Activated CD8-positive, alpha-beta T cell treated with anti-CD3 and anti-CD28 coated beads, Interleukin-2, amount 10 ng/mL, durations not matched to agents 7 days and 5 days (primary cell): ENCODE measurements around the gene INCENP. TPM values are rescaled to one million over a fixed set of nuclear protein-coding genes. Genes with fewer than 3 reads are reported as not detected.

Source experiments
- ATAC-seq: fragments of 150-1000 bp; cut with Tn5 transposase; one replicate; pipeline ENCODE4 v1.10.0; 2021; ENCODE audit warnings: moderate library complexity
- CTCF ChIA-PET: fragments of 350-600 bp; sonication (Branson Sonifier 250); formaldehyde crosslinking; loops from one replicate; lab custom pipeline; 2021; ENCODE audit warnings: antibody characterized with exemption; lab: Charles Lee
- POLR2A ChIA-PET: fragments of 350-600 bp; sonication (Branson Sonifier 250); formaldehyde crosslinking; loops from one replicate; lab custom pipeline; 2021; ENCODE audit warnings: antibody characterized with exemption; lab: Charles Lee
- DNase-seq: peaks from one replicate; pipeline ENCODE4 v3.0.0-alpha.2; 2020
- H3K27ac Mint-ChIP-seq: one replicate; pipeline ENCODE4 v1.8.0; 2021; ENCODE audit warnings: mild to moderate bottlenecking, mixed read lengths
- H3K27me3 Mint-ChIP-seq: one replicate; pipeline ENCODE4 v1.8.0; 2021; ENCODE audit warnings: low read depth, mixed read lengths
- H3K36me3 Mint-ChIP-seq: one replicate; pipeline ENCODE4 v1.8.0; 2021; ENCODE audit warnings: low read depth, mixed read lengths
- H3K4me1 Mint-ChIP-seq: one replicate; pipeline ENCODE4 v1.8.0; 2021; ENCODE audit warnings: low read depth, mixed read lengths
- H3K4me3 Mint-ChIP-seq: one replicate; pipeline ENCODE4 v1.8.0; 2021; ENCODE audit warnings: mild to moderate bottlenecking, mixed read lengths
- H3K9me3 Mint-ChIP-seq: one replicate; pipeline ENCODE4 v1.8.0; 2022; ENCODE audit warnings: mixed read lengths; ENCODE audit not compliant: insufficient read depth
- total RNA-seq, 2 experiments: library from RNA; stranded (reverse); gene quantifications; one replicate each; pipeline ENCODE4 v1.2.3, GENCODE V29; 2021

Gene INCENP
- total RNA-seq, 2 experiments from 2014 or later, result 195 to 211 TPM

DNA sequence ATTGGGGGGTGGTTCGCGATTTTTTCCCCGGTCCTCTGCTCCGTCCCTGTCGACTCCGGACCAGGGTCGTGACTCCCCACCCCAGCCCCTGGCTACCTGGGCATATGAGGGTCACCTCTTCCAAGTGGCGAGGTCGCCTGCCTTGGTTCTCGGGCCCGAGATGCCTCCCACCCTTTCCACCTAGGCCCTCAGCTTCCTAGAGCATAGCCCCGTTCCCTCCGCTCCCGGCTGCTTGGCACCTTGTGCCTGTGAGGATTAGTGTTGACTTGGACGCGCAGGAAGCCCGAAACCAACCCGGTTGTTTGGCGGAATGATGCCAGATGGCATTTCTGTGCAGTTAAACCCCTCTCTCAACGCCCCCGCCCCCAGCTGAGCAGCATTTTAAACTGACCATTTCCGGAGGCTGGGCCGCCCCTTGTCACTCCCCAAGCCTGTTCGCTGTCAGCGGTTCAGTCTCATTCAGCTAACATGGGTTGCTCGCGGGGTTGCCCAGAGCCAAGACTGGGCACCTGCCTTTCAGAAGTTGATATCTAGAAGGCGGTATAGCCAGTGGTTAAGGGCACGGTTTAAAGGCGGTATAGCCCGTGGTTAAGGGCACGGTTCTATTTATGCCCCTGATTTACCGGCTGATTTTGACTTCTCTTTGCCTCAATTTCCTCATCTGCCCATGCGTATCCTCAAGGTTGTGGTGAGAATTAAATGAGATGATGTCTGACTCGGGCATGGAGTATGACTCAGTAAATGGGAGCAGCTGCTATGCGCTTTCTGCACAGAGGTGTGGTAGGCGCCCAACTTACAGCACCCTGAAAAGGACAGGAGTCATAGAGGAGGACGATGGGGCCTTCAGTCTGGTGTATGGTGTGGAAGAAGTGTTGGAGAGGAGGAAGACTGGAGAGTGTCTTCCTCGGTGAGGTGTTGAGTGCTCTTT, 639 bp downstream of the INCENP start:
- POLR2A ChIA-PET, result interaction anchor here (0.7 to 1.2 kb wide), 6 partner anchors 19 to 332 kb away, joined by 3 to 5 read pairs (median 3); partner anchors contain the start of genes FEN1 and TMEM258
- Mint-ChIP-seq H3K4me3 (peak overlapping the region; percentile 87), H3K4me1 (peaks cover 32% of the 10 kb centered on the region), H3K27ac (peak overlapping the region; percentile 93), H3K27me3 (peaks cover 2% of the 10 kb centered on the region), H3K36me3 (peaks cover 37% of the 10 kb centered on the region), H3K9me3 (no peaks in the 10 kb centered on the region)
- peak; percentile 53 for DNase-seq
- CTCF ChIA-PET, result interaction anchor here (1.0 to 2.5 kb wide), 12 partner anchors 12 to 419 kb away, joined by 3 to 17 read pairs (median 4); no protein-coding TSS in a partner anchor
- ATAC-seq, result peak; percentile 17

GRCh38 chr11:62125316-62125715, 1.5 kb downstream of the INCENP start:
- peaks cover 32% of the 10 kb centered on the region for H3K4me1 Mint-ChIP-seq
- DNase-seq (no peak), ATAC-seq (no peak)
- CTCF ChIA-PET, result interaction anchor here (1.7 to 2.5 kb wide), 3 partner anchors 17 to 328 kb away, joined by 4 to 17 read pairs (median 4); no protein-coding TSS in a partner anchor
- no peaks in the 10 kb centered on the region for H3K9me3 Mint-ChIP-seq
- peak overlapping the region; percentile 87 for H3K4me3 Mint-ChIP-seq
- POLR2A ChIA-PET, result interaction anchor here (0.7 kb wide), 1 partner anchor 292 kb away, joined by 3 read pairs; no protein-coding TSS in a partner anchor
- H3K27ac Mint-ChIP-seq, result peak overlapping the region; percentile 5
- H3K27me3 Mint-ChIP-seq, result no peaks in the 10 kb centered on the region
- H3K36me3 Mint-ChIP-seq, result peaks cover 44% of the 10 kb centered on the region

GRCh38 chr11:62125881-62126280, 2.1 kb downstream of the INCENP start:
- Mint-ChIP-seq H3K4me1 (peaks cover 35% of the 10 kb centered on the region), H3K9me3 (no peaks in the 10 kb centered on the region), H3K27me3 (no peaks in the 10 kb centered on the region), H3K36me3 (peaks cover 50% of the 10 kb centered on the region), H3K4me3 (peak overlapping the region; percentile 87), H3K27ac (no peak overlapping the region)
- DNase-seq, result no peak
- no peak for ATAC-seq
- ChIA-PET POLR2A (no interaction called here), CTCF (interaction anchor here (1.9 kb wide), 1 partner anchor 329 kb away, joined by 4 read pairs; no protein-coding TSS in a partner anchor)

DNA sequence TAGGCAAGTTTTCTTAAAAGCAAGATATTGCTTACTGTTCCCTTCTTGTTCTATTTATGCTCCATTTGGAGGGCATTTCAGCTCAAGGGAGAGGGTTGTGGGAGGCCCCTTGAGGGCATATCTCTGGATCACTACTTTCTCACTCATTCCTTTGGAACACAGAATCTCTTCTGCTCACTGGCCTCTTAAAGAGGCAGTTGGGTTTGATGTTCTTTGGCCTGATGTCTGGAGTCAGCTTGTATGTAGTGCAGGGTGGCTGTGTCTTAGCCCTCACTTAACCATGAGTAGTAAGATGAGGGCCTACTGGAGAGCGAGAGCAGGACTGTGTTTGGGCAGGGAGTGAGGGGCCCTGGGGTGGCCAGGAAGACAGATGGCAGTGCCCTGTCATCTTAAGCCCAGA, 3.6 kb downstream of the INCENP start:
- Mint-ChIP-seq H3K27ac (no peak overlapping the region), H3K4me3 (no peak overlapping the region), H3K4me1 (peaks cover 47% of the 10 kb centered on the region), H3K27me3 (no peaks in the 10 kb centered on the region), H3K36me3 (peaks cover 62% of the 10 kb centered on the region), H3K9me3 (no peaks in the 10 kb centered on the region)
- CTCF ChIA-PET, result interaction anchor here (1.1 to 1.7 kb wide), 4 partner anchors 16 to 228 kb away, joined by 3 to 4 read pairs (median 4); no protein-coding TSS in a partner anchor
- POLR2A ChIA-PET, result no interaction called here
- no peak for ATAC-seq
- DNase-seq, result no peak

- Mint-ChIP-seq H3K27ac (no peak overlapping the region), H3K4me3 (no peak overlapping the region), H3K4me1 (peaks cover 50% of the 10 kb centered on the region), H3K27me3 (no peaks in the 10 kb centered on the region), H3K9me3 (no peaks in the 10 kb centered on the region), H3K36me3 (peaks cover 69% of the 10 kb centered on the region)
- ATAC-seq (no peak), DNase-seq (no peak)
- POLR2A ChIA-PET, result no interaction called here
- CTCF ChIA-PET, result interaction anchor here (1.3 to 1.7 kb wide), 3 partner anchors 16 to 183 kb away, joined by 3 to 4 read pairs (median 4); no protein-coding TSS in a partner anchor
Measured at GRCh38 chr11:62127941-62128770, 4.3 kb downstream of the INCENP start.

GRCh38 chr11:62128835-62129234, 5.0 kb downstream of the INCENP start:
- DNase-seq, result no peak
- Mint-ChIP-seq H3K36me3 (peaks cover 74% of the 10 kb centered on the region), H3K27ac (no peak overlapping the region), H3K4me3 (no peak overlapping the region), H3K9me3 (no peaks in the 10 kb centered on the region), H3K4me1 (peaks cover 47% of the 10 kb centered on the region), H3K27me3 (no peaks in the 10 kb centered on the region)
- no peak for ATAC-seq
- ChIA-PET POLR2A (no interaction called here), CTCF (interaction anchor here (1.5 kb wide), 1 partner anchor 20 kb away, joined by 3 read pairs; no protein-coding TSS in a partner anchor)

DNA sequence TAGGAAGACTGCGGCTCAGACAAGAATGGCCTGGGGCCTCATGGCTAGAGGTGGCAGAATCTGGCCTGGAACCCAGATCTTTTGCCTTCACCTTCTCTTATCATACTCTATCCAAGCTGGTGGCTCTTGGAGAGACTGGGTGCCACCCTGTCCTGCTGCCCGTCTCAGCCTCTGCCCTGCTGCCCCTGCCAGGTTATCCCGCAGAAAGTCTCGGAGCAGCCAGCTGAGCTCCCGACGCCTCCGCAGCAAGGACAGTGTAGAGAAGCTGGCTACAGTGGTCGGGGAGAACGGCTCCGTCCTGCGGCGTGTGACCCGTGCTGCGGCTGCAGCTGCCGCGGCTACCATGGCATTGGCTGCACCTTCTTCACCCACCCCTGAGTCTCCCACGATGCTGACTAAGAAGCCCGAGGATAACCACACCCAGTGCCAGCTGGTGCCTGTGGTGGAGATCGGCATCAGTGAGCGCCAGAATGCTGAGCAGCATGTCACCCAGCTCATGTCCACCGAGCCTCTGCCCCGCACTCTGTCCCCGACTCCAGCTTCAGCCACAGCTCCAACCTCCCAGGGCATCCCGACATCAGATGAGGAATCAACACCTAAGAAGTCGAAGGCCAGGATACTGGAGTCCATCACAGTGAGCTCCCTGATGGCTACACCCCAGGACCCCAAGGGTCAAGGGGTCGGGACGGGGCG, 5.9 kb downstream of the INCENP start:
- POLR2A ChIA-PET, result no interaction called here
- CTCF ChIA-PET, result interaction anchor here (1.5 kb wide), 2 partner anchors 21 to 48 kb away, joined by 3 read pairs; no protein-coding TSS in a partner anchor
- Mint-ChIP-seq H3K4me3 (no peak overlapping the region), H3K9me3 (no peaks in the 10 kb centered on the region), H3K4me1 (peaks cover 51% of the 10 kb centered on the region), H3K27ac (no peak overlapping the region), H3K36me3 (peaks cover 79% of the 10 kb centered on the region), H3K27me3 (no peaks in the 10 kb centered on the region)
- DNase-seq (no peak), ATAC-seq (no peak)

DNA sequence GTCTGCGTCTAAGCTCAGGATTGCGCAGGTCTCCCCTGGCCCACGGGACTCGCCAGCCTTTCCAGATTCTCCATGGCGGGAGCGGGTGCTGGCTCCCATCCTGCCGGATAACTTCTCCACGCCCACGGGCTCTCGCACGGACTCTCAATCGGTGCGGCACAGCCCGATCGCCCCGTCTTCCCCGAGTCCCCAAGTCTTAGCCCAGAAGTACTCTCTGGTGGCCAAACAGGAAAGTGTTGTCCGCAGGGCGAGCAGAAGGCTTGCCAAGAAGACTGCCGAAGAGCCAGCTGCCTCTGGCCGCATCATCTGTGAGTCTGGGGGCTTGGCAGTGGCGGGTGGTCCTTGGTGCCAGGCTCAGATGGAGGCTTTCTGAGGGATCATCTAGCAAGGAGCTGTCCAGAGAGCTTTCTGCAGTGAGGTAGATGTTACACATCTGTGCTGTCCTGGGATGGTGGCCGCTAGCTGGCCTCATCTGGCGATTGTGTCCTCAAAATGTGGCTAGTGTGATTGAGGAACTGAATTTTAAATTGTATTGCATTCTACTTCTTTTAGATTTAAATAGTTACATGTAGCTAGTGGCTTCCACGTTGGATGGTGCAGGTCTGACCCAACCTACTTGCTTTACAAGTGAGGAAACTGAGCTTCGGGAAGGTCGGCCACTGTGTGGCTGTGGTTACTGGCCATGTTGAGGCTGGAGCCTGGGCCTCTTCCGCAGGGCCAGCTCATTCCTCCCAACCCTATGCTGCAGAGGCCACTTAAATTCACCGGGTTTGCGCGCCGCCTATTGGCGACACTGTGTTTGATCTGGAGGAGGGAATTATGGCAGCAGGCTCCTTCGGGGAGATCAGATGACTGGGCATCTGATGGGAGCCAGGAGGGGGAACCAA, 6.7 kb downstream of the INCENP start:
- POLR2A ChIA-PET, result interaction anchor here (0.8 to 1.5 kb wide), 2 partner anchors 12 to 21 kb away, joined by 3 to 5 read pairs; no protein-coding TSS in a partner anchor
- Mint-ChIP-seq H3K36me3 (peaks cover 77% of the 10 kb centered on the region), H3K4me3 (no peak overlapping the region), H3K9me3 (no peaks in the 10 kb centered on the region), H3K27me3 (no peaks in the 10 kb centered on the region), H3K27ac (no peak overlapping the region), H3K4me1 (peaks cover 50% of the 10 kb centered on the region)
- DNase-seq (no peak), ATAC-seq (no peak)
- CTCF ChIA-PET, result interaction anchor here (1.2 to 1.5 kb wide), 3 partner anchors 22 to 49 kb away, joined by 3 to 5 read pairs (median 3); no protein-coding TSS in a partner anchor

- H3K36me3 Mint-ChIP-seq, result peaks cover 75% of the 10 kb centered on the region
- no peaks in the 10 kb centered on the region for H3K9me3 Mint-ChIP-seq
- no peak overlapping the region for H3K4me3 Mint-ChIP-seq
- H3K27ac Mint-ChIP-seq, result peak overlapping the region; percentile 41
- CTCF ChIA-PET, result interaction anchor here (1.2 to 1.5 kb wide), 2 partner anchors 23 to 49 kb away, joined by 3 to 5 read pairs; no protein-coding TSS in a partner anchor
- no peak for DNase-seq
- peaks cover 44% of the 10 kb centered on the region for H3K4me1 Mint-ChIP-seq
- POLR2A ChIA-PET, result interaction anchor here (0.8 to 1.5 kb wide), 2 partner anchors 11 to 20 kb away, joined by 3 to 5 read pairs; no protein-coding TSS in a partner anchor
- no peaks in the 10 kb centered on the region for H3K27me3 Mint-ChIP-seq
- no peak for ATAC-seq
Measured at GRCh38 chr11:62131170-62131464, 7.3 kb downstream of the INCENP start.

GRCh38 chr11:62132191-62132590, 8.4 kb downstream of the INCENP start:
- Mint-ChIP-seq H3K9me3 (no peaks in the 10 kb centered on the region), H3K4me1 (peaks cover 37% of the 10 kb centered on the region), H3K4me3 (no peak overlapping the region), H3K36me3 (peaks cover 76% of the 10 kb centered on the region), H3K27ac (no peak overlapping the region), H3K27me3 (no peaks in the 10 kb centered on the region)
- ATAC-seq (no peak), DNase-seq (no peak)
- ChIA-PET CTCF (no interaction called here), POLR2A (no interaction called here)
